Mesodermal cell (in vitro differentiated cells): ENCODE results near the gene STN1.

Source experiments
- H3K27ac ChIP-seq: 2 replicates; pipeline ENCODE4 v1.7.0; 2013; ENCODE audit warnings: mild to moderate bottlenecking, low read depth, low read length, moderate library complexity; ENCODE audit not compliant: severe bottlenecking
- H3K36me3 ChIP-seq: 2 replicates; pipeline ENCODE4 v1.7.1; 2013; ENCODE audit warnings: mild to moderate bottlenecking, low read length, moderate library complexity; ENCODE audit not compliant: control insufficient read depth, insufficient read depth
- H3K4me1 ChIP-seq: one replicate; pipeline ENCODE4 v1.7.1; 2013; ENCODE audit warnings: mild to moderate bottlenecking, low read length; ENCODE audit not compliant: insufficient read depth, control insufficient read depth, poor library complexity, severe bottlenecking
- H3K4me3 ChIP-seq: 2 replicates; pipeline ENCODE4 v1.7.0; 2013; ENCODE audit warnings: low read length, control low read depth, mild to moderate bottlenecking; ENCODE audit not compliant: insufficient read depth, poor library complexity, severe bottlenecking; ENCODE audit errors: extremely low read depth
- H3K9me3 ChIP-seq: 2 replicates; pipeline ENCODE4 v1.7.1; 2013; ENCODE audit warnings: mild to moderate bottlenecking, low read length, moderate library complexity; ENCODE audit not compliant: control insufficient read depth
- WGBS, 2 experiments: methylation state at CpG; one replicate each; pipeline ENCODE4 v1.1.5; 2013; ENCODE audit warnings: missing lambda C conversion rate in 2 of 2; ENCODE audit not compliant: insufficient coverage in 2 of 2; 5-methylcytosine and 5-hydroxymethylcytosine counted together

STN1 gene

GRCh38 chr10:103942866-103943265 is 24.9 kb upstream of the STN1 start:
- no peak overlapping the region for H3K4me3 ChIP-seq
- H3K36me3 ChIP-seq = no peaks in the 10 kb centered on the region
- WGBS, 2 experiments = 58 to 71% methylated on average over 2 of the region's 2 CpGs
- no peaks in the 10 kb centered on the region for H3K4me1 ChIP-seq
- H3K9me3 ChIP-seq = no peaks in the 10 kb centered on the region
- no peak overlapping the region for H3K27ac ChIP-seq

- Histone ChIP-seq H3K27ac (no peak overlapping the region), H3K9me3 (no peaks in the 10 kb centered on the region)
- 83% methylated on average over 2 of the region's 2 CpGs; no CpG with 5 or more reads in 1 of the 2 experiments for WGBS, 2 experiments
These were observed 23.8 kb upstream of the STN1 start for GRCh38 chr10:103941801-103942200.

GRCh38 chr10:103939522-103939921 is 21.5 kb upstream of the STN1 start:
- Histone ChIP-seq H3K4me1 (no peaks in the 10 kb centered on the region), H3K27ac (no peak overlapping the region), H3K36me3 (no peaks in the 10 kb centered on the region), H3K9me3 (no peaks in the 10 kb centered on the region), H3K4me3 (no peak overlapping the region)

More at GRCh38 chr10:103941801-103942200, 23.8 kb upstream of the STN1 start:
- Histone ChIP-seq H3K4me3 (no peak overlapping the region), H3K36me3 (no peaks in the 10 kb centered on the region), H3K4me1 (no peaks in the 10 kb centered on the region)

- no peaks in the 10 kb centered on the region for H3K36me3 ChIP-seq
- H3K4me3 ChIP-seq = no peak overlapping the region
- H3K4me1 ChIP-seq = no peaks in the 10 kb centered on the region
- no peak overlapping the region for H3K27ac ChIP-seq
- 67 to 86% methylated on average over 4 to 5 of the region's 6 CpGs for WGBS, 2 experiments
- H3K9me3 ChIP-seq = no peaks in the 10 kb centered on the region
These were observed 18.0 kb upstream of the STN1 start for GRCh38 chr10:103936022-103936421.

GRCh38 chr10:103934308-103934707 is 16.3 kb upstream of the STN1 start:
- Histone ChIP-seq H3K27ac (no peak overlapping the region), H3K4me3 (no peak overlapping the region), H3K4me1 (no peaks in the 10 kb centered on the region), H3K9me3 (no peaks in the 10 kb centered on the region), H3K36me3 (no peaks in the 10 kb centered on the region)
- 91 to 94% methylated on average over 2 to 3 of the region's 6 CpGs for WGBS, 2 experiments

GRCh38 chr10:103933557-103934121 is 15.7 kb upstream of the STN1 start:
- 87 to 91% methylated on average over 3 of the region's 4 CpGs for WGBS, 2 experiments
- Histone ChIP-seq H3K9me3 (no peaks in the 10 kb centered on the region), H3K27ac (no peak overlapping the region), H3K4me3 (no peak overlapping the region), H3K36me3 (no peaks in the 10 kb centered on the region), H3K4me1 (no peaks in the 10 kb centered on the region)

GRCh38 chr10:103932971-103933370 is 15.0 kb upstream of the STN1 start:
- H3K36me3 ChIP-seq = no peaks in the 10 kb centered on the region
- no peaks in the 10 kb centered on the region for H3K4me1 ChIP-seq
- no peaks in the 10 kb centered on the region for H3K9me3 ChIP-seq
- H3K4me3 ChIP-seq = no peak overlapping the region
- no peak overlapping the region for H3K27ac ChIP-seq
- no CpG with 5 or more reads among the region's 3 CpGs for WGBS, 2 experiments

- H3K4me1 ChIP-seq = no peaks in the 10 kb centered on the region
- 100% methylated on average over 3 to 4 of the region's 7 CpGs for WGBS, 2 experiments
- no peak overlapping the region for H3K27ac ChIP-seq
- no peaks in the 10 kb centered on the region for H3K36me3 ChIP-seq
- H3K9me3 ChIP-seq = no peaks in the 10 kb centered on the region
- no peak overlapping the region for H3K4me3 ChIP-seq
These were observed 14.3 kb upstream of the STN1 start for GRCh38 chr10:103932271-103932670.

GRCh38 chr10:103931603-103932002 is 13.6 kb upstream of the STN1 start:
- Histone ChIP-seq H3K9me3 (no peaks in the 10 kb centered on the region), H3K27ac (no peak overlapping the region), H3K36me3 (no peaks in the 10 kb centered on the region), H3K4me3 (no peak overlapping the region), H3K4me1 (no peaks in the 10 kb centered on the region)
- 93 to 100% methylated on average over 2 of the region's 2 CpGs for WGBS, 2 experiments

- no peaks in the 10 kb centered on the region for H3K36me3 ChIP-seq
- H3K4me1 ChIP-seq = no peaks in the 10 kb centered on the region
- no peak overlapping the region for H3K4me3 ChIP-seq
- H3K9me3 ChIP-seq = no peaks in the 10 kb centered on the region
- 100% methylated on average over 3 of the region's 6 CpGs; no CpG with 5 or more reads in 1 of the 2 experiments for whole genome bisulfite sequencing, 2 experiments
- H3K27ac ChIP-seq = no peak overlapping the region
These were observed 12.9 kb upstream of the STN1 start for GRCh38 chr10:103930881-103931280.

GRCh38 chr10:103930449-103930848 is 12.5 kb upstream of the STN1 start:
- no peaks in the 10 kb centered on the region for H3K9me3 ChIP-seq
- 83 to 100% methylated on average over 1 of the region's 1 CpG for WGBS, 2 experiments
- H3K4me3 ChIP-seq = no peak overlapping the region
- H3K36me3 ChIP-seq = no peaks in the 10 kb centered on the region
- no peak overlapping the region for H3K27ac ChIP-seq
- H3K4me1 ChIP-seq = no peaks in the 10 kb centered on the region
